HG02759 (cell line): ENCODE measurements around the gene STAP1.
"Not testable (repeated sequence)": the region's sequence is repeated elsewhere in the genome, so short reads cannot be mapped to it uniquely, and the experiment has no call there.

ENCODE experiments used
- ATAC-seq: cut with Tn5 transposase; IDR thresholded peaks from one replicate; pipeline ENCODE4 v1.9.1; 2021; ENCODE audit warnings: mild to moderate bottlenecking, moderate library complexity; ENCODE audit not compliant: unreplicated experiment

The STAP1 gene, protein sequence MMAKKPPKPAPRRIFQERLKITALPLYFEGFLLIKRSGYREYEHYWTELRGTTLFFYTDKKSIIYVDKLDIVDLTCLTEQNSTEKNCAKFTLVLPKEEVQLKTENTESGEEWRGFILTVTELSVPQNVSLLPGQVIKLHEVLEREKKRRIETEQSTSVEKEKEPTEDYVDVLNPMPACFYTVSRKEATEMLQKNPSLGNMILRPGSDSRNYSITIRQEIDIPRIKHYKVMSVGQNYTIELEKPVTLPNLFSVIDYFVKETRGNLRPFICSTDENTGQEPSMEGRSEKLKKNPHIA

DNA sequence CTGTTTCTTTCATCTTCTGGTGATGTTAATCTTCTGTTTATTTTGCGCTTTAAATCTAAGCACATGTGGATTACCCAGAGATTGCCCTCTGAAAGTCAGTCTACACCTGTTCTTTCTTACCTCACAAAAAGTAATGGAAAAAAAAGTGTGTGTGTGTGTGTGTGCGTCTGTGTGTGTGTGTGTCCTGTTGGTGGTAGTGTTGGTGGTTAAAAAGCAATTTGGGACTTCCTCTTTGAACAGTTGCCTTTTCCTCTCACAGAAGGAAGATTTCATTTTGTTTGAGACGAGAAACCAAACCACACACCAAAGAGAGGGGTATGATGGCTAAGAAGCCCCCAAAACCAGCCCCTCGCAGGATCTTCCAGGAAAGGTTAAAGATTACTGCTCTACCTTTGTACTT, at the start of gene STAP1:
TSS of gene STAP1 (plus strand) at position 235 of the 400 bp plus-strand sequence. CDS start at position 318, 83 bp downstream.
- peak; percentile 67 for ATAC-seq

- ATAC-seq = no peak
These were observed 46.0 kb upstream of the STAP1 start for GRCh38 chr4:67512501-67512900.

- no peak for ATAC-seq
These were observed 38.4 kb upstream of the STAP1 start for GRCh38 chr4:67520141-67520540.

- ATAC-seq = peak; percentile 72
These were observed 37.0 kb upstream of the STAP1 start for GRCh38 chr4:67521506-67521905.

DNA sequence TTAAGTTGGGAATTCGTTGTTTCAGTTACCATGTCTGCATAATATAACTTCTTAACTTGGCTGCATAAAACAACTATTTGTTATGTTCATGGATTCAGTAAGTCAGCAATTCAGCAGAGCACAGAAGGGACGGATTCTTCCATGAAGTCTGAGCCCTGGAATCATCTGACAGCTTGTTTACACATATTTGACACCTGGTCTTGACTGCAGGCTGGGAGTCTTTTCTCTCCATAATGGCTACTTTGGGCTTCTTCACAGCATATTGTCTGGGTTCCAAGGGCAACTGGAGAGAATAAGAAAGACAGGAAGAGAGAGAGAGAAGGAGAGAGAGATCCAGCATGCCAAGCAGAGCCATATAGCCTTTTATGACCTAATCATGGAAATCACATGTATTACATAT, 36.3 kb upstream of the STAP1 start:
- no peak for ATAC-seq

DNA sequence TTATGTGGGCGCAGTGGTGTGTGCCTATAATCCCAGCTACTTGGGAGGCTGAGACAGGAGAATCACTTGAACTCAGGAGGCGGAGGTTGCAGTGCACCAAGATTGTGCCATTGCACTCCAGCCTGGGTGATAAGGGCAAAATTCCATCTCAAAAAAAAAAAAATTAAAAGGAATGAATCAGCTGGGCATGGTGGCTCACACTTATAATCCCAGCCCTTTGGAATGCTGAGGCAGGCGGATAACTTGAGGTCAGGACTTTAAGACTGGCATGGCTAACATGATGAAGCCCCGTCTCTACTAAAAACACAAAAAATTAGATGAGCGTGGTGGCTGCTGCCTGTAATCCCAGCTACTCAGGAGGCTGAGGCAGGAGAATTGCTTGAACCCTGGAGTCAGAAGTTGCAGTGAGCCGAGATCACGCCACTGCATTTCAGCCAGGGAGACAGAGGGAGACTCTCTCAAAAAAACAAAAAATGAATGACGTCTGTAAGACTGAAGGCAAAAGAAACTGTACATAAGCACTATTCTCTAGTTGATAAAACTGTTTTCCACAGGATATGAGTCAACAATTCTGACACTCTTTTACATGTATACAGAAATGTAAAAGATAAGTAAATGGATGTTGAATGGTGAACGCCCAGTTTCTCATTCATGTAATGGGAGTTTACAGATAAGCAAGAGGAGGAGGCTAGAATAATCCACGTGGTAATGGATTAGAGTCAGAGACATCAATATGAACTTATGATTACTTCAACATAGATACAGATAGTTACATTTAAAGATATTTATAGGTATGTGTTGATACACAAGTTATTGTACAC, 35.5 kb upstream of the STAP1 start:
- no peak for ATAC-seq

GRCh38 chr4:67524140-67524539, 34.4 kb upstream of the STAP1 start:
- ATAC-seq = not testable (repeated sequence)

- no peak for ATAC-seq
These were observed 27.1 kb upstream of the STAP1 start for GRCh38 chr4:67531379-67531962.

DNA sequence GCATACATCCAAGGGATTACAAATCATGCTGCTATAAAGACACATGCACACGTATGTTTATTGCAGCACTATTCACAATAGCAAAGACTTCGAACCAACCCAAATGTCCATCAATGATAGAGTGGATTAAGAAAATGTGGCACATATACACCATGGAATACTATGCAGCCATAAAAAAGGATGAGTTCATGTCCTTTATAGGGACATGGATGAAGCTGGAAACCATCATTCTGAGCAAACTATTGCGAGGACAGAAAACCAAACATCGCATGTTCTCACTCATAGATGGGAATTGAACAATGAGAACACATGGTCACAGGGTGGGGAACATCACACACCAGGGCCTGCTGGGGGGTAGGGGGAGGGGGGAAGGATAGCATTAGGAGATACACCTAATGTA, 26.1 kb upstream of the STAP1 start:
- not testable (repeated sequence) for ATAC-seq

- ATAC-seq = no peak
These were observed 25.4 kb upstream of the STAP1 start for GRCh38 chr4:67533112-67533511.

- ATAC-seq = no peak
These were observed 23.2 kb upstream of the STAP1 start for GRCh38 chr4:67535280-67535840.

DNA sequence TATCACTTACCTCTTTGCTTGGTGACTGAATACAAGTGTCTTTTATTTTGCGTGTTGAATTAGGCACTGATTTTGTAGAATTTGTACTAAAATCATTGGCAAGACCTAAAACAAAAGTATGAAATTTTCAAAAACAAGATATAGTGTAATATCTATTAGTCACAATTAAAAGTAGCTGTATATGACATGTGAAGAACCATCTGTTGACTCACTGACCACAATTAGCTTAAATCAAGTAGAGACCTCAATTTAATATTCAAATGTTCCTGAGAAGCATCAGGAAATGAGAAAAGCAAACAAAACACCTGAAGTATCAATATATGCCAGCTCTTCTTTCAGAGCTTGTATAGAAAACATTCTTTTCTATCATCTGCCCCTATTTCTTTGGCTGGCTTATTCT, 18.7 kb upstream of the STAP1 start:
- no peak for ATAC-seq

DNA sequence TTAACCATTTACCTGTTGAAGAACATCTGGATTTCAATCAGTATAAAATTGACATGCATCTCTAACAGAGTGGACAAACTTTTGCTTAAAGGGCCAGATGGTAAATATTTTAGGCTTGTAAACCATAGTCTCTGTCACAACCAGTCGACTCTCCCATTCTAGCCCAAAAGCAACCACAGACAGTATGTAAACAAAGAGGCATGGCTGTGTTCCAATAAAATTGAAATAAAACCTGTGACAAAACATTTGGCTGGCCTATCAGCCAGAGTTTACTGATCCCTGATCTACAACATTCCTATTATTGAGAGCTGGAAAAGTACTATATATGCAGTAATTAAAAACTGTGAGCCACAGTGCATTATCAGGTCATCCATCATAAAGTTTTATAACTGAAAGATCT, 16.5 kb upstream of the STAP1 start:
- no peak for ATAC-seq

- peak; percentile 97 for ATAC-seq
These were observed 13.1 kb upstream of the STAP1 start, which contains the start of gene CENPC for GRCh38 chr4:67545199-67546003. TSS of gene CENPC (minus strand) at chr4:67545503. CDS start at chr4:67545355, 148 bp downstream.

GRCh38 chr4:67546004-67546356, 12.5 kb upstream of the STAP1 start:
- no peak for ATAC-seq

GRCh38 chr4:67546971-67547370, 11.6 kb upstream of the STAP1 start:
- ATAC-seq = no peak

DNA sequence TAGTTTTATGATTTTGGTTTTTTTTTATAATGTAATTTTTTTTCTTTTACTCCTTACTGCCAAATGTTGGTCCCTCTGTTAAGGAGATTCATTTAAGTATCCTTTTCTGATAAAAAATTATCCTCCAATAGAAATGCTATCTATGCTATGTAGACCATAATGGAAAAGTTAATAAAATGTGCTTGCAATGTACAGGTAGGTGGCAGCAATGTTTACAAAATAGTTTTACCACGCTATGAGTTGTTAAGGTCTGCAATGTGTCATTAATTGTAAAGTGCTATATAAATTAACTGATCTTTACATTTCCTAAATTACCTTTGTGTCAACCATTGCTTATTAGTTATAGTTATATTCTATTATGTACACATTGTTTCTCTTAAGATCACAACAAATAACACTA, 9.4 kb upstream of the STAP1 start:
- peak; percentile 20 for ATAC-seq

DNA sequence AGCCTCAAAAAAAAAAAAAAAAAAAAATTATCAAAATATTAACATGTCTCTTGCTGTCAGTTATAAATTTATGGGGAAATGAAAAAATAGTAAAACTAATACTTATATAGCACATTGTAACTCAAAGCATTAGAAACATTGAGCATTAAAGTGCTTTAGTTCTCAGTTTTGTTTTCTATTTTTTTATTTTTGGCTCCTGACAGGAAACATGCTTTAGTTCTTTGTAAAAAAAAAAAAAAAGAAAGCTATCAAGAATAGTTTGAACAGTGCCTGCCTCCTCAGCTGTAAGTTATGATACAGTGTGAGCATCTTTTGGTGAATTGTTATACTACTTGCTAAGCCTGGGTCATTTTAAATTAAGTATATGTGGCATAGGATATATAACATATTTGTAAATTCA, 8.1 kb upstream of the STAP1 start:
- peak; percentile 27 for ATAC-seq

DNA sequence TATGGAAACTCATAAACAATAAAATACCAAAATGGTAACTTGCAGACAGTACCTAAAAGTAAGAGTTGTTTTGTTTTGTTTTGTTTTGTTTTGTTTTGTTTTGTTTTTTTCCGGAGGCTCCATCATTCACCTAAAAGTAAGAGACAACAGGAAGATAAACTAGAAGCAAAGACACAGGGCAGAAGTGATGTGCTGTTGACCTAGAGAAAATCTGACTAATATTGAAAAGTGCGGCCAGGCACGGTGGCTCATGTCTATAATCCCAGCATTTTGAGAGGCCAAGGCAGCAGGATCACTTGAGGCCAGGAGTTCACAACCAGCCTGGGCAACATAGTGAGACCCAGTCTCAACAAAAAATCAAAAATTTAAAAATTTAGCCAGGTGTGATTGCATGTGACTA, 7.7 kb upstream of the STAP1 start:
- peak; percentile 31 for ATAC-seq

DNA sequence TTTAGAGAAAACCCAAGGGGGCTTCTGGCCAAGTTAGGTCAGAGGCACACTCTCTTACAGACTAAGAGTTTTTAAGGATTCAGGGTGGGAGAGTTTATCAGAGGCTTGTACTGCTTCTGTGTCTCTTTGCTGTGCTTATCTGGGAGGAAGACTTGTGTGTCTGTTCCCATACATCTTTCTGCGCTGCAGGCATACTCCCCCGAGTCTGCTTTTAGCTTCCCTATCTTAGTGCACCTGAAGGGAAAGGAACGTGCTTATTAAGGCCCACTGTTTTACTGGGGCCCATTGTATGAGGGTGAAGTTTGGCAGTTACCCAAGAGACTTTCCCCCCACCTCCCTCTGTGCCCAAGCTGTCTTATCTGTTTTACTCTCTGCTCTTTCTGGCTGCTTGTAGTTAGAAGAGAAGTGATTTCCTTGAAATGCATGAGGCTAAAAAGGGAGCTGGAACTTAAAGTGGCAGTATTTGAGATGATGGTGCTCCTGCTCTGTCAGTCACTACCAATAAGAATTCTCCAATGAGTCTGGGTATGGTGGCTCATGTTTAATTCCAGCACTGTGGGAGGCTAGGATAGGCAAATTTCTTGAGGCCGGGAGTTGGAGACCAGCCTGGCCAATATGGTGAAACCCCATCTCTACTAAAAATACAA, 6.3 kb upstream of the STAP1 start:
- ATAC-seq = not testable (repeated sequence)
